Tibial nerve (tissue), 4 donors: ENCODE measurements around the gene ENTR1. TPM values are rescaled to one million over a fixed set of nuclear protein-coding genes. Genes with fewer than 3 reads are reported as not detected.
A peak's percentile ranks its signal among the peaks of the same experiment; 100 is the strongest.

ENCODE experiments used
- DNase-seq, 2 donors: peaks; one replicate each; pipeline ENCODE4 v3.0.0-alpha.2; 2019; ENCODE audit warnings: low spot score in 2 of 2
- H3K27ac ChIP-seq, 4 donors: fragments of 200-600 bp; sonication (generic) in 3 of 4; one replicate each; pipeline ENCODE4 v1.5.1; 2017 to 2019; ENCODE audit warnings: mild to moderate bottlenecking in 1 of 4
- H3K27me3 ChIP-seq, 2 donors: fragments of 200-600 bp; sonication (generic) in 1 of 2; one replicate each; pipeline versions ENCODE4 v1.5.1 to v1.6.0; 2017 to 2019
- H3K36me3 ChIP-seq, 3 donors: fragments of 200-600 bp; sonication (generic); one replicate each; pipeline ENCODE4 v1.5.1; 2018 to 2019
- H3K4me1 ChIP-seq, 4 donors: fragments of 200-600 bp; sonication (generic) in 3 of 4; one replicate each; pipeline ENCODE4 v1.5.1; 2017 to 2019
- H3K4me3 ChIP-seq, 4 donors: fragments of 200-600 bp; sonication (generic) in 3 of 4; one replicate each; pipeline ENCODE4 v1.5.1; 2017 to 2019; ENCODE audit warnings: mild to moderate bottlenecking in 1 of 4, moderate library complexity in 1 of 4
- H3K9me3 ChIP-seq, 4 donors: fragments of 200-600 bp; sonication (generic) in 3 of 4; one replicate each; pipeline ENCODE4 v1.5.1; 2017 to 2019
- CTCF ChIP-seq, 5 experiments: fragments of 200-600 bp in 3 of 5; fragments of 450-650 bp in 2 of 5; sonication (generic) in 3 of 5; IDR thresholded peaks; one replicate each; pipeline ENCODE4 v1.5.1; 2016 to 2019; ENCODE audit warnings: antibody characterized with exemption in 5 of 5, mild to moderate bottlenecking in 3 of 5, moderate library complexity in 2 of 5
- EP300 ChIP-seq, 2 donors: sonication (generic); formaldehyde crosslinking; IDR thresholded peaks; one replicate each; pipeline ENCODE4 v1.6.1; 2017; ENCODE audit warnings: antibody characterized with exemption in 2 of 2, mild to moderate bottlenecking in 1 of 2
- POLR2A ChIP-seq, 2 donors: fragments of 450-650 bp; IDR thresholded peaks; one replicate each; pipeline ENCODE4 v1.6.1; 2017; ENCODE audit warnings: antibody characterized with exemption in 2 of 2, mild to moderate bottlenecking in 2 of 2, moderate library complexity in 2 of 2
- WGBS, 2 donors: methylation state at CpG; one replicate each; pipeline ENCODE4 v1.1.5; 2018; 5-methylcytosine and 5-hydroxymethylcytosine counted together
- total RNA-seq, 4 donors: library from RNA; depleted of rRNA; stranded (reverse); fragments of >200 nt; gene quantifications; one replicate each; pipeline ENCODE4 v1.1.0, GENCODE V29; 2016

ENTR1 gene
- total RNA-seq, 4 donors from 2014 or later = 52.6 to 101 (median 70.9) TPM

GRCh38 chr9:136436055-136436634, 25.7 kb upstream of the ENTR1 start:
- H3K4me3 ChIP-seq = no peak overlapping the region
- H3K36me3 ChIP-seq = peaks cover 0 to 56% (median 0%) of the 10 kb centered on the region in 3 donors
- no peaks in the 10 kb centered on the region for H3K27me3 ChIP-seq
- DNase-seq = no peak
- H3K4me1 ChIP-seq = peaks cover 0 to 43% (median 21%) of the 10 kb centered on the region in 4 donors
- peak overlapping the region in 1 of 4 donors; percentile 87 for H3K27ac ChIP-seq
- H3K9me3 ChIP-seq = no peaks in the 10 kb centered on the region
- TF ChIP-seq POLR2A (IDR thresholded peaks at IDR 0.05) (no peak), CTCF (IDR thresholded peaks at IDR 0.05) (no peak), EP300 (IDR thresholded peaks at IDR 0.05) (no peak)
- 85 to 91% methylated on average over 17 to 22 of the region's 25 CpGs for whole genome bisulfite sequencing, 2 donors

DNA sequence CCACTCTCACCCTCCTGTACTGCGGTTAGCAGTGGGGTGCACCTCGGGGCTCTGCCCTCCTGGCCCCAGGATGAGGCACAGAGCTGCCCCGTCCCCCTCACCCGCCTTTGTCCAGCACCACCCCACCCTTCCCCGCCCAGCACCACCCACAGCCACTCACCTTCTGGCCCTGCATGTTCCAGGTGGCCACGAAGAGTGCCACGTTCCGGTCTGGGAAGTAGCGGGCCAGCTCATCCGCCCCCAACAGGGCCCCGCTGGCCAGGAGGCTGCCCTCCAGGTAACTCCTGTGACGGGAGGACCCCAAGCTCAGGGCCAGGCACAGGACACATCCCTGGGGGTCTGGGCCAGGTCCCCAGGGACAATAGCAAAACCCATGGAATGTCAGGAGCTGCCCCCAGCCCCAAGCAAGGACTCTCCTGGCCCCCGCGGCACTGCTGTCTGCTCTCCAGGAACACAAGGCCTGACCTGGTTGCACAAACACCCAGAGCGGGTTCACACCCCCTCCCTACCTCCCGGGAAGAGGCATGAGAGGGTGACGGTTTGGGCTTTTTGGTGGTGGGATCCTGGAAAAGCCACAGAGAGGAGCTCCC, 24.3 kb upstream of the ENTR1 start:
- no peak for DNase-seq
- TF ChIP-seq CTCF (IDR thresholded peaks at IDR 0.05) (no peak), POLR2A (IDR thresholded peaks at IDR 0.05) (no peak), EP300 (IDR thresholded peaks at IDR 0.05) (no peak)
- 87 to 91% methylated on average over 8 to 16 of the region's 17 CpGs for WGBS, 2 donors
- Histone ChIP-seq H3K27ac (no peak overlapping the region), H3K27me3 (no peaks in the 10 kb centered on the region), H3K4me1 (peaks cover 0 to 35% (median 17%) of the 10 kb centered on the region in 4 donors), H3K36me3 (peaks cover 0 to 65% (median 0%) of the 10 kb centered on the region in 3 donors), H3K4me3 (no peak overlapping the region), H3K9me3 (no peaks in the 10 kb centered on the region)

GRCh38 chr9:136433849-136434579, 23.6 kb upstream of the ENTR1 start:
- Histone ChIP-seq H3K9me3 (no peaks in the 10 kb centered on the region), H3K4me1 (peaks cover 0 to 35% (median 17%) of the 10 kb centered on the region in 4 donors), H3K4me3 (no peak overlapping the region), H3K27ac (no peak overlapping the region), H3K27me3 (no peaks in the 10 kb centered on the region), H3K36me3 (peaks cover 0 to 72% (median 3%) of the 10 kb centered on the region in 3 donors)
- DNase-seq = no peak
- WGBS, 2 donors = 87 to 90% methylated on average over 30 to 37 of the region's 37 CpGs
- TF ChIP-seq POLR2A (IDR thresholded peaks at IDR 0.05) = no peak
- TF ChIP-seq CTCF (IDR thresholded peaks at IDR 0.05) = no peak
- TF ChIP-seq EP300 (IDR thresholded peaks at IDR 0.05) = no peak

DNA sequence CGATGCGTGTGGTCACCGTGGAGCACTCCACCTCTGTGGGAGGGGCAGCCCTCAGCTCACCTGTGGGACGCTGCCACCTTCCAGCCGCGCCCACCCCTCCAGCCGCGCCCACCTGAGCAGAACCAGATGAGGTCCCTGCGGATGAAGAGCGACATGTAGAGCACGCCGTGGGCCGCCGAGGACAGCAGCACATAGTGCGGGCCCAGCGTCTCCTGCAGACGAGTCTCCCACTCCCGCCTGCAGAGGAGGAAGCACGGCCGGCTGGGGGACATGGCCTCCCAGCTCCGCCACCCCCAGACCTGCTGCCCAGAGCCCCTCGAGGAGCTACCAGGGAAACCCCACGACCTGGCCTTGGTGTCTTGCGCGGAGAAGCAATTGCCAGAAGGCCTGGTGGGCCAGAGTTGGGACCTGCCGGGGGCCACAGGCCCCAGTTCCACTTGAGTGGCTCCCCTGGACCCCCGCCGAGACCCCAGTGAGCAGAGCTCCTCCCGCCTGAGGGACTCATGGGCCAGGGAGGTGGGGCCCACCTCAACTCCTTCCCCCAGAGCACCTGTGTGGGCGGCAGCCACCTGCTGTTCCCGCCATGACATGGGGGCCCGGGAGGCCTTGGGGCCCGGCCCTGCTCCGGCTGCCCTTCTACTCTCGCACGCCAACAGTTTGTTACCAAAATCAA, 22.8 kb upstream of the ENTR1 start:
- peaks cover 0 to 28% (median 14%) of the 10 kb centered on the region in 4 donors for H3K4me1 ChIP-seq
- H3K27ac ChIP-seq = no peak overlapping the region
- no peaks in the 10 kb centered on the region for H3K9me3 ChIP-seq
- peaks cover 0 to 80% (median 3%) of the 10 kb centered on the region in 3 donors for H3K36me3 ChIP-seq
- WGBS, 2 donors = 91 to 92% methylated on average over 16 to 28 of the region's 36 CpGs
- DNase-seq = no peak
- no peaks in the 10 kb centered on the region for H3K27me3 ChIP-seq
- no peak for TF ChIP-seq EP300 (IDR thresholded peaks at IDR 0.05)
- TF ChIP-seq POLR2A (IDR thresholded peaks at IDR 0.05) = no peak
- no peak for TF ChIP-seq CTCF (IDR thresholded peaks at IDR 0.05)
- no peak overlapping the region for H3K4me3 ChIP-seq
